ENCODE measurements around the gene SMCP.

The SMCP gene

GRCh38 chr1:152906023-152906565 is 28.0 kb downstream of the SMCP start:
- Histone ChIP-seq H2AFZ (no peak overlapping the region), H3K4me2 (ENCODE audit: low read length) (no peak overlapping the region), H3K36me3 (ENCODE audit: control insufficient read depth, insufficient read depth, low read length) (no peaks in the 10 kb centered on the region), H3K9ac (no peak overlapping the region), H3K4me3 (ENCODE audit: low read depth, low read length) (no peak overlapping the region), H3K79me2 (no peaks in the 10 kb centered on the region), H3K9me3 (ENCODE audit: control insufficient read depth, low read length) (no peaks in the 10 kb centered on the region), H3K27me3 (ENCODE audit: control insufficient read depth, insufficient read depth, low read length) (no peaks in the 10 kb centered on the region), H3K4me1 (no peaks in the 10 kb centered on the region), H3K27ac (no peak overlapping the region)
- TF ChIP-seq CTCF (IDR thresholded peaks at IDR 0.05): no peak

- no peaks in the 10 kb centered on the region for H3K36me3 ChIP-seq (ENCODE audit: control insufficient read depth, insufficient read depth, low read length)
- no peaks in the 10 kb centered on the region for H3K27me3 ChIP-seq (ENCODE audit: control insufficient read depth, insufficient read depth, low read length)
- H3K9ac ChIP-seq: no peak within 1 kb of the TSS
- H3K9me3 ChIP-seq (ENCODE audit: control insufficient read depth, low read length): no peaks in the 10 kb centered on the region
- no peak within 1 kb of the TSS for H3K4me3 ChIP-seq (ENCODE audit: low read depth, low read length)
- TF ChIP-seq CTCF (IDR thresholded peaks at IDR 0.05): no peak
- H3K4me1 ChIP-seq: no peaks in the 10 kb centered on the region
- H3K79me2 ChIP-seq: no peaks in the 10 kb centered on the region
- no peak within 1 kb of the TSS for H2AFZ ChIP-seq
- no peak within 1 kb of the TSS for H3K4me2 ChIP-seq (ENCODE audit: low read length)
- H3K27ac ChIP-seq: no peak within 1 kb of the TSS
Measured at GRCh38 chr1:152907686-152908601, 29.8 kb downstream of the SMCP start, which contains the start of gene IVL. Gene IVL (plus strand): TSS chr1:152908546. CDS start chr1:152909798, 1,252 bp downstream.

GRCh38 chr1:152909206-152909605 is 31.1 kb downstream of the SMCP start:
- H2AFZ ChIP-seq: no peak overlapping the region

GRCh38 chr1:152912471-152912870 is 34.3 kb downstream of the SMCP start:
- Histone ChIP-seq H3K4me1 (no peaks in the 10 kb centered on the region), H3K9ac (no peak overlapping the region), H3K79me2 (no peaks in the 10 kb centered on the region), H3K4me3 (ENCODE audit: low read depth, low read length) (no peak overlapping the region), H3K4me2 (ENCODE audit: low read length) (no peak overlapping the region), H3K27me3 (ENCODE audit: control insufficient read depth, insufficient read depth, low read length) (no peaks in the 10 kb centered on the region), H2AFZ (no peak overlapping the region), H3K36me3 (ENCODE audit: control insufficient read depth, insufficient read depth, low read length) (no peaks in the 10 kb centered on the region), H3K9me3 (ENCODE audit: control insufficient read depth, low read length) (no peaks in the 10 kb centered on the region), H3K27ac (no peak overlapping the region)
- no peak for TF ChIP-seq CTCF (IDR thresholded peaks at IDR 0.05)

More at GRCh38 chr1:152909206-152909605, 31.1 kb downstream of the SMCP start:
- no peak for TF ChIP-seq CTCF (IDR thresholded peaks at IDR 0.05)
- Histone ChIP-seq H3K9ac (no peak overlapping the region), H3K36me3 (ENCODE audit: control insufficient read depth, insufficient read depth, low read length) (no peaks in the 10 kb centered on the region), H3K27ac (no peak overlapping the region), H3K9me3 (ENCODE audit: control insufficient read depth, low read length) (no peaks in the 10 kb centered on the region), H3K79me2 (no peaks in the 10 kb centered on the region), H3K4me2 (ENCODE audit: low read length) (no peak overlapping the region), H3K4me1 (no peaks in the 10 kb centered on the region), H3K4me3 (ENCODE audit: low read depth, low read length) (no peak overlapping the region), H3K27me3 (ENCODE audit: control insufficient read depth, insufficient read depth, low read length) (no peaks in the 10 kb centered on the region)
